HFFc6 (cell line): ENCODE results near the gene MLNR. TPM values are rescaled to one million over a fixed set of nuclear protein-coding genes. Genes with fewer than 3 reads are reported as not detected.

Source experiments
- DNase-seq: peaks from one replicate; pipeline ENCODE4 v3.0.0-alpha.2; 2018
- H3K27ac Mint-ChIP-seq: 2 replicates; pipeline ENCODE4 v1.8.0; 2020; ENCODE audit warnings: mild to moderate bottlenecking, mixed read lengths
- H3K27me3 Mint-ChIP-seq: 2 replicates; pipeline ENCODE4 v1.8.0; 2021; ENCODE audit warnings: mild to moderate bottlenecking, moderate library complexity, mixed read lengths; ENCODE audit not compliant: insufficient read depth
- H3K36me3 Mint-ChIP-seq: 2 replicates; pipeline ENCODE4 v1.8.0; 2021; ENCODE audit warnings: low read depth, mixed read lengths
- H3K4me1 Mint-ChIP-seq: 2 replicates; pipeline ENCODE4 v1.8.0; 2020; ENCODE audit warnings: low read depth, mixed read lengths
- H3K4me3 Mint-ChIP-seq: 2 replicates; pipeline ENCODE4 v1.8.0; 2020; ENCODE audit warnings: mild to moderate bottlenecking, moderate library complexity, mixed read lengths
- H3K9me3 Mint-ChIP-seq: 2 replicates; pipeline ENCODE4 v1.8.0; 2020; ENCODE audit warnings: mild to moderate bottlenecking, mixed read lengths
- CTCF ChIP-seq: fragments of 200-600 bp; sonication (generic); IDR thresholded peaks from 2 replicates; pipeline ENCODE4 v1.5.0; 2021; ENCODE audit warnings: antibody characterized with exemption, mild to moderate bottlenecking
- total RNA-seq, 6 experiments: library from RNA; stranded (reverse); fragmentation: NEBNext Ultra II Directional; extraction: Animal tissue kit (Norgen Biotek cat#: 25700); gene quantifications; 2 replicates in 1 of 6; 3 replicates in 5 of 6; pipeline ENCODE4 v1.2.3, GENCODE V29; 2021

Gene MLNR
- total RNA-seq, 6 experiments from 2014 or later: not detected

- Mint-ChIP-seq H3K27me3 (peaks cover 4% of the 10 kb centered on the region; the same call in 1 of the 2 replicates), H3K4me1 (peaks cover 9% of the 10 kb centered on the region), H3K27ac (no peak overlapping the region), H3K36me3 (no peaks in the 10 kb centered on the region), H3K9me3 (no peaks in the 10 kb centered on the region), H3K4me3 (no peak overlapping the region)
- no peak for TF ChIP-seq CTCF
- DNase-seq: no peak
Measured at GRCh38 chr13:49234741-49235140, 14.6 kb downstream of the MLNR start.

DNA sequence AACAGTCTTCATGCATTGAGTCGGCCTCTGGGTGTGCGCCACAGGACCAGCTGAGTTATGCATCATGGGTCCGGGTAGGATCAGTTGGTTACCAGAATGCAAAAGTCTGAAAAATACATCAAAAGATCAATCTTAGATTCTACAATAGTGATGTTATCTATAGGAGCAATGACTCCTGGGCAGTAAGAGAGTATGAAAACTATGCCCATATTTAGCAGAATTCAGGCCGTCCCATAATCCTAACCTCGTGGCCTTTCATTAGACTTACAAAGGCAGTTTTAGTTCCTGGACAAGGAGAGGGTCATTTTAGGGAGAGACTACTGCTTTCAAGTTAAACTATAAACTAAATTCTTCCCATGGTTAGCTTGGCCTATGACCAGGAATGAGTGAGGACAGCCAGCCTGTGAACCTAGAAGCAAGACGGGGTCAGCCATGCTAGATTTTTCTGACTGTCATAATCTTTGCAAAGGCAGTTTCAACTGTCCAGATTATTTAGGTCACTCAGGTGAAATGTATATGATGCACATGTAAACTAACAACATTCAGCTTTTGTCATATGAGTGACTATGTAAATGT is 15.8 kb downstream of the MLNR start:
- H3K27me3 Mint-ChIP-seq: peaks cover 4% of the 10 kb centered on the region; the same call in 1 of the 2 replicates
- H3K36me3 Mint-ChIP-seq: no peaks in the 10 kb centered on the region
- DNase-seq: no peak
- no peak overlapping the region for H3K4me3 Mint-ChIP-seq
- TF ChIP-seq CTCF: no peak
- peaks cover 9% of the 10 kb centered on the region for H3K4me1 Mint-ChIP-seq
- H3K9me3 Mint-ChIP-seq: no peaks in the 10 kb centered on the region
- H3K27ac Mint-ChIP-seq: no peak overlapping the region

- Mint-ChIP-seq H3K4me1 (peaks cover 9% of the 10 kb centered on the region), H3K9me3 (peaks cover 7% of the 10 kb centered on the region; the same call in 1 of the 2 replicates), H3K4me3 (no peak overlapping the region), H3K27ac (no peak overlapping the region), H3K27me3 (peaks cover 14% of the 10 kb centered on the region), H3K36me3 (no peaks in the 10 kb centered on the region)
- no peak for TF ChIP-seq CTCF
- peak; percentile 45 for DNase-seq
Measured at GRCh38 chr13:49238621-49239020, 18.5 kb downstream of the MLNR start.

DNA sequence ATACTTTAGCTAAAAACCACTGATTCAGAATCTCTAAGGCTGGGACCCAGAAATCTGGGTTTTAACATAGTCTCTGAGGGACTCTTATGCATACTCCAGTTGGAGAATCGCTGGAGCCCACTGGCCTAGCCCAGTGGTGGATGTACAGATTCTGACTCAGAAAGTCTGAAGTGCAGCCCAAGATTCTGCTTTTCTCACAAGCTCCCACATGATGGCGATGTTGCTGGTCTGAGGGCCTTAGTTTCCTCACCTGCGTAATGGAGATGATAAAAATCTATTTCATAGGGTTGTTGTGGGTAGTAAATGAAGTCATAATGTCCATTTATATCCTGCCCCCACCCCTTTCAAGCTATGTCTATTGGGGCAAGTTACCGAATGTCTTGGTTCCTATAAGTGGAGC is 19.9 kb downstream of the MLNR start:
- peak; percentile 25 for DNase-seq
- Mint-ChIP-seq H3K27ac (no peak overlapping the region), H3K36me3 (no peaks in the 10 kb centered on the region), H3K4me1 (peaks cover 9% of the 10 kb centered on the region), H3K9me3 (peaks cover 7% of the 10 kb centered on the region; the same call in 1 of the 2 replicates), H3K27me3 (peaks cover 14% of the 10 kb centered on the region), H3K4me3 (no peak overlapping the region)
- peak; percentile 73 for TF ChIP-seq CTCF

- no peak for TF ChIP-seq CTCF
- H3K4me3 Mint-ChIP-seq: no peak overlapping the region
- H3K27me3 Mint-ChIP-seq: peaks cover 14% of the 10 kb centered on the region
- peaks cover 9% of the 10 kb centered on the region for H3K4me1 Mint-ChIP-seq
- H3K36me3 Mint-ChIP-seq: no peaks in the 10 kb centered on the region
- H3K27ac Mint-ChIP-seq: no peak overlapping the region
- no peak for DNase-seq
- peaks cover 7% of the 10 kb centered on the region; the same call in 1 of the 2 replicates for H3K9me3 Mint-ChIP-seq
Measured at GRCh38 chr13:49241296-49241695, 21.2 kb downstream of the MLNR start.
